Osteocyte (in vitro differentiated cells): ENCODE measurements around the gene C5orf34. TPM values are rescaled to one million over a fixed set of nuclear protein-coding genes. Genes with fewer than 3 reads are reported as not detected.
"Not testable (repeated sequence)": the region's sequence is repeated elsewhere in the genome, so short reads cannot be mapped to it uniquely, and the experiment has no call there.

ENCODE experiments used
- DNase-seq: peaks from one replicate; pipeline ENCODE4 v3.0.0; 2021; ENCODE audit warnings: mixed read lengths; ENCODE audit not compliant: unreplicated experiment; ENCODE audit errors: extremely low spot score
- H3K27ac Mint-ChIP-seq: one replicate; pipeline ENCODE4 v1.8.0; 2021; ENCODE audit warnings: mild to moderate bottlenecking, mixed read lengths; ENCODE audit not compliant: unreplicated experiment
- H3K27me3 Mint-ChIP-seq: one replicate; pipeline ENCODE4 v1.8.0; 2021; ENCODE audit warnings: mixed read lengths; ENCODE audit not compliant: unreplicated experiment
- H3K36me3 Mint-ChIP-seq: one replicate; pipeline ENCODE4 v1.8.0; 2021; ENCODE audit warnings: mixed read lengths; ENCODE audit not compliant: unreplicated experiment
- H3K4me1 Mint-ChIP-seq: one replicate; pipeline ENCODE4 v1.8.0; 2021; ENCODE audit warnings: mixed read lengths; ENCODE audit not compliant: unreplicated experiment
- H3K4me3 Mint-ChIP-seq: one replicate; pipeline ENCODE4 v1.8.0; 2021; ENCODE audit warnings: mild to moderate bottlenecking, moderate library complexity, mixed read lengths; ENCODE audit not compliant: unreplicated experiment
- H3K9me3 Mint-ChIP-seq: one replicate; pipeline ENCODE4 v1.8.0; 2021; ENCODE audit warnings: mixed read lengths; ENCODE audit not compliant: unreplicated experiment
- CTCF ChIP-seq: fragments of 200-600 bp; sonication (generic); IDR thresholded peaks from 2 replicates; pipeline ENCODE4 v1.5.0; 2021; ENCODE audit warnings: antibody characterized with exemption, mild to moderate bottlenecking, moderate library complexity
- total RNA-seq: library from RNA; stranded (reverse); gene quantifications from 2 replicates; pipeline ENCODE4 v1.2.1, GENCODE V29; 2021

C5orf34 gene
- total RNA-seq, 1 donor from 2014 or later: 1.7 TPM

- no peak for TF ChIP-seq CTCF
- H3K9me3 Mint-ChIP-seq: peaks cover 19% of the 10 kb centered on the region
- no peak overlapping the region for H3K27ac Mint-ChIP-seq
- DNase-seq: no peak
- H3K27me3 Mint-ChIP-seq: no peaks in the 10 kb centered on the region
- no peaks in the 10 kb centered on the region for H3K4me1 Mint-ChIP-seq
- peaks cover 28% of the 10 kb centered on the region for H3K36me3 Mint-ChIP-seq
- no peak overlapping the region for H3K4me3 Mint-ChIP-seq
These were observed 53.9 kb downstream of the C5orf34 start for GRCh38 chr5:43461066-43461465.

- Mint-ChIP-seq H3K36me3 (peaks cover 43% of the 10 kb centered on the region), H3K27me3 (no peaks in the 10 kb centered on the region), H3K4me1 (no peaks in the 10 kb centered on the region), H3K4me3 (no peak overlapping the region), H3K27ac (no peak overlapping the region), H3K9me3 (peaks cover 16% of the 10 kb centered on the region)
- no peak for TF ChIP-seq CTCF
- DNase-seq: no peak
These were observed 58.4 kb downstream of the C5orf34 start for GRCh38 chr5:43456556-43456955.

GRCh38 chr5:43441575-43441974 is 73.4 kb downstream of the C5orf34 start:
- H3K4me1 Mint-ChIP-seq, DNase-seq, H3K4me3 Mint-ChIP-seq, H3K27ac Mint-ChIP-seq, H3K27me3 Mint-ChIP-seq: not testable (repeated sequence)
- H3K9me3 Mint-ChIP-seq: peaks cover 22% of the 10 kb centered on the region
- peaks cover 18% of the 10 kb centered on the region for H3K36me3 Mint-ChIP-seq

- Mint-ChIP-seq H3K27ac (no peak overlapping the region), H3K27me3 (no peaks in the 10 kb centered on the region), H3K4me1 (peaks cover 14% of the 10 kb centered on the region), H3K4me3 (no peak overlapping the region), H3K9me3 (peaks cover 9% of the 10 kb centered on the region), H3K36me3 (no peaks in the 10 kb centered on the region)
- no peak for DNase-seq
- no peak for TF ChIP-seq CTCF
These were observed 77.8 kb downstream of the C5orf34 start for GRCh38 chr5:43437062-43437660.

Other genes starting within 250 kb of the C5orf34 start
- 47.7 and 49.1 TPM in 2 replicates for gene HMGCS1, start 201.7 kb downstream of the C5orf34 start, total RNA-seq
- not detected in 2 replicates for gene CCL28, start 102.8 kb downstream of the C5orf34 start, total RNA-seq
- 17.9 and 22.5 TPM in 2 replicates for gene TMEM267, start 31.3 kb downstream of the C5orf34 start, total RNA-seq
- 104 and 105 TPM in 2 replicates for gene PAIP1, start 41.9 kb upstream of the C5orf34 start, total RNA-seq
- 107 and 108 TPM in 2 replicates for gene NNT, start 88.0 kb upstream of the C5orf34 start, total RNA-seq